ENCODE measurements around the gene SERPINE1.

GRCh38 chr7:101169838-101170551 lies 43.1 kb downstream of the SERPINE1 start:
- peak; percentile 85 to 97 for TF ChIP-seq CTCF (conservative IDR thresholded peaks at IDR 0.05 in 1 of 2, IDR thresholded peaks at IDR 0.05 in 1 of 2; ENCODE audit: extremely low read depth in 1 of 2, insufficient read depth in 1 of 2, low read depth in 1 of 2, low read length in 2 of 2)
- peak; percentile 27 for TF ChIP-seq EZH2 (IDR thresholded peaks at IDR 0.05; ENCODE audit: borderline replicate concordance, low read length)
